ENCODE data around the gene IL22. TPM values are rescaled to one million over a fixed set of nuclear protein-coding genes. Genes with fewer than 3 reads are reported as not detected.

Gene IL22
- total RNA-seq, 1 experiment from 2014 or later = not detected

DNA sequence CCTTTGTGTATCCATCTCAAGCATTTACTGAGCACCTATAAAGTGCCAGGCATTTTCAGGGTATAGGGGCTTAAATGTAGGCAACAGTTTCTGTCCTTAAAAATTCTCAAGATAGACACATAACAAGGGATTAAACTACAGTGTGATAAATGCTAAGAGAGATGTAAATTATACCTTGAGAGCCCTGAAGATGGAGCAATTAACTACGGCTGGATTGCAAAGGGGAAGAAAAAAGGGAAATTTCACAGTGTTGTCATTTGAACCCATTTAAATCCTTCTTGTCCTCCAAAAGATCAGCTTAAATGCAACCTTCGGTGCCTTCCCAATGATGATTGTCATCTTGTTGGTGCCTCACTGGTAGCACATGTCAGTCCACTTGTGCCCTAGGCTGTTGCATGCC, 16.3 kb downstream of the IL22 start:
- TF ChIP-seq EZH2 (IDR thresholded peaks at IDR 0.05; ENCODE audit: borderline replicate concordance, low read depth, low read length, poor library complexity, severe bottlenecking) = no peak
- TF ChIP-seq, protein P1, sequence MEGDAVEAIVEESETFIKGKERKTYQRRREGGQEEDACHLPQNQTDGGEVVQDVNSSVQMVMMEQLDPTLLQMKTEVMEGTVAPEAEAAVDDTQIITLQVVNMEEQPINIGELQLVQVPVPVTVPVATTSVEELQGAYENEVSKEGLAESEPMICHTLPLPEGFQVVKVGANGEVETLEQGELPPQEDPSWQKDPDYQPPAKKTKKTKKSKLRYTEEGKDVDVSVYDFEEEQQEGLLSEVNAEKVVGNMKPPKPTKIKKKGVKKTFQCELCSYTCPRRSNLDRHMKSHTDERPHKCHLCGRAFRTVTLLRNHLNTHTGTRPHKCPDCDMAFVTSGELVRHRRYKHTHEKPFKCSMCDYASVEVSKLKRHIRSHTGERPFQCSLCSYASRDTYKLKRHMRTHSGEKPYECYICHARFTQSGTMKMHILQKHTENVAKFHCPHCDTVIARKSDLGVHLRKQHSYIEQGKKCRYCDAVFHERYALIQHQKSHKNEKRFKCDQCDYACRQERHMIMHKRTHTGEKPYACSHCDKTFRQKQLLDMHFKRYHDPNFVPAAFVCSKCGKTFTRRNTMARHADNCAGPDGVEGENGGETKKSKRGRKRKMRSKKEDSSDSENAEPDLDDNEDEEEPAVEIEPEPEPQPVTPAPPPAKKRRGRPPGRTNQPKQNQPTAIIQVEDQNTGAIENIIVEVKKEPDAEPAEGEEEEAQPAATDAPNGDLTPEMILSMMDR (conservative IDR thresholded peaks at IDR 0.05; ENCODE audit: low read depth, low read length) = no peak
- intact Hi-C loops (cut with micrococcal nuclease; ENCODE audit: unreplicated experiment) = no loop called here
- Histone ChIP-seq H3K4me1 (ENCODE audit: insufficient read depth, low read length, poor library complexity, severe bottlenecking) (no peaks in the 10 kb centered on the region), H3K36me3 (ENCODE audit: insufficient read depth, low read length, poor library complexity, severe bottlenecking) (no peaks in the 10 kb centered on the region), H3K27me3 (replicated peaks; ENCODE audit: insufficient read depth, low read depth, low read length, poor library complexity) (no peaks in the 10 kb centered on the region), H3K27ac (ENCODE audit: low read depth, low read length, poor library complexity, severe bottlenecking) (no peak overlapping the region), H3K4me3 (ENCODE audit: low read depth, low read length, poor library complexity, severe bottlenecking) (no peak overlapping the region), H3K9me3 (ENCODE audit: low read depth, low read length, poor library complexity, severe bottlenecking) (no peaks in the 10 kb centered on the region)
- ChIA-PET POLR2A (ENCODE audit: low non-redundant PET) (no interaction called here), CTCF (no interaction called here)
- no TSS peak for BruUV-seq (replicated peaks)
- no peak for DNase-seq (ENCODE audit: low spot score)

DNA sequence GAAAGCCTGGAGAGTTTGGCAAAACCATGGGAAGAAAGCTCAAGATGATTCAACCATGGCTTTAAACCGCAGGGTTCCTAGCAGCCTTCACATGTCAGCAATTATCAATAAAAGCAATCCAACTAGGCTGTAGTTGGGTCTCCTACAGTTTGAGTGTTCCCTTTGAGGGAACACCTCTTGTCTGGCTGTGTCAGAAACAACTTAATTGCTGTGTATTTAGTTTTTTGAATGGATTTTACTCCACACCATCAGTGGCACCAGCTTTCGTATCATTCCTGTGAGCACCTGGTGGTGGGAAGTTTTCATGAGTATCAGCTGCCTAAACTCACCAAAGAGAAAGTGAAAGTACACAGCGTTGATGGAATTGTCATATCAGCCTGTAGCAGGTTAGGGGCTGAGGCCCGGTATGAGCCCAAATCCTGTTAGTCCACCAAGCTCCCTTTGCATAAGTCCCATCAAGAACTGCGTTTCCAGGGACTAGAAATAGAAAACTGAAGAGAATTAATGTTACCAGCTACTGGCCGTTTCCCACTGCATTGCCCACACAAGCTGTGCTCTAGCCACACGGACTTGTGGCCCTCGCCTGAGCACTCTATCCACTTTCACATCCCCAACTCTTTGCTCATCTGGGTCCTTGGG, 16.9 kb downstream of the IL22 start:
- no peaks in the 10 kb centered on the region for H3K36me3 ChIP-seq (ENCODE audit: insufficient read depth, low read length, poor library complexity, severe bottlenecking)
- no peaks in the 10 kb centered on the region for H3K27me3 ChIP-seq (replicated peaks; ENCODE audit: insufficient read depth, low read depth, low read length, poor library complexity)
- H3K4me1 ChIP-seq (ENCODE audit: insufficient read depth, low read length, poor library complexity, severe bottlenecking) = no peaks in the 10 kb centered on the region
- H3K27ac ChIP-seq (ENCODE audit: low read depth, low read length, poor library complexity, severe bottlenecking) = no peak overlapping the region
- TF ChIP-seq, protein P1 (conservative IDR thresholded peaks at IDR 0.05; ENCODE audit: low read depth, low read length) = no peak
- TF ChIP-seq EZH2 (IDR thresholded peaks at IDR 0.05; ENCODE audit: borderline replicate concordance, low read depth, low read length, poor library complexity, severe bottlenecking) = no peak
- ChIA-PET POLR2A (ENCODE audit: low non-redundant PET) (no interaction called here), CTCF (no interaction called here)
- DNase-seq (ENCODE audit: low spot score) = no peak
- intact Hi-C loops (cut with micrococcal nuclease; ENCODE audit: unreplicated experiment) = no loop called here
- no TSS peak for BruUV-seq (replicated peaks)
- no peak overlapping the region for H3K4me3 ChIP-seq (ENCODE audit: low read depth, low read length, poor library complexity, severe bottlenecking)
- H3K9me3 ChIP-seq (ENCODE audit: low read depth, low read length, poor library complexity, severe bottlenecking) = no peaks in the 10 kb centered on the region

DNA sequence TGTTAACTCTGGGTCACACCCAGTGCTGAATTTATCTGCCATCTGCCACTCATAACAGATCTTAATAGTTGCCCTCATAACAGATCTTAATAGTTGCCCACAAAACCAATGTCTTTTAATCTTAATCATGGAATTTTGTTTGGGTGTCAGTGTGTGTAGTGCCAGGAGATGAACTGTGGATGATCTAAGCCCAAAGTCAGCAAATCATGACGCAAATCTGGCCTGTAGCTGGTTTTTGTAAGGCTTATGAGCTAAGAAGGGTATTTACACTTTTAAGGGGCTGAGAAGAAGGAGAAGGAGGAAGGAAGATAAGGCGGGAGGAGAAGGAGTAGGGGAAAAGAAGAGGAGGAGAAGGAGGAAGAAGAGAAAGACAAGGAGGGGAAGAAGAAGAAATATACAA, 17.8 kb downstream of the IL22 start:
- H3K27ac ChIP-seq (ENCODE audit: low read depth, low read length, poor library complexity, severe bottlenecking) = no peak overlapping the region
- no peaks in the 10 kb centered on the region for H3K4me1 ChIP-seq (ENCODE audit: insufficient read depth, low read length, poor library complexity, severe bottlenecking)
- intact Hi-C loops (cut with micrococcal nuclease; ENCODE audit: unreplicated experiment) = no loop called here
- no TSS peak for BruUV-seq (replicated peaks)
- no peaks in the 10 kb centered on the region for H3K9me3 ChIP-seq (ENCODE audit: low read depth, low read length, poor library complexity, severe bottlenecking)
- H3K27me3 ChIP-seq (replicated peaks; ENCODE audit: insufficient read depth, low read depth, low read length, poor library complexity) = no peaks in the 10 kb centered on the region
- H3K36me3 ChIP-seq (ENCODE audit: insufficient read depth, low read length, poor library complexity, severe bottlenecking) = no peaks in the 10 kb centered on the region
- no peak overlapping the region for H3K4me3 ChIP-seq (ENCODE audit: low read depth, low read length, poor library complexity, severe bottlenecking)
- TF ChIP-seq EZH2 (IDR thresholded peaks at IDR 0.05; ENCODE audit: borderline replicate concordance, low read depth, low read length, poor library complexity, severe bottlenecking) = no peak
- TF ChIP-seq, protein P1 (conservative IDR thresholded peaks at IDR 0.05; ENCODE audit: low read depth, low read length) = no peak
- ChIA-PET POLR2A (ENCODE audit: low non-redundant PET) (no interaction called here), CTCF (no interaction called here)
- no peak for DNase-seq (ENCODE audit: low spot score)

All from A673 (cell line).